ENCODE data around the gene DBP. TPM values are rescaled to one million over a fixed set of nuclear protein-coding genes. Genes with fewer than 3 reads are reported as not detected.

Gene DBP
- total RNA-seq (2022; extraction: Qiagen RNA extraction) = 1.0 to 2.9 TPM (median 2.5 TPM) in 5 replicates

GRCh38 chr19:48636859-48637448 is at the start of gene DBP:
DBP (minus strand) TSS chr19:48637379; CDS start chr19:48636994, 385 bp downstream.

GRCh38 chr19:48672994-48673393 is 35.8 kb upstream of the DBP start, which contains the start of gene NTN5:
NTN5 (minus strand) TSS chr19:48673017; CDS start chr19:48670986, 2,031 bp downstream.

GRCh38 chr19:48646001-48646721 is 9.0 kb upstream of the DBP start, which contains the start of gene CA11:
CA11 (minus strand) TSS chr19:48646187; CDS start chr19:48645632, 555 bp downstream.

GRCh38 chr19:48618916-48619691 is 18.1 kb downstream of the DBP start, which contains the start of the genes RPL18 and SPHK2:
RPL18 (minus strand) TSS chr19:48619178; CDS start chr19:48619143, 35 bp downstream.
SPHK2 (plus strand) TSS chr19:48619506; CDS start chr19:48620515, 1,009 bp downstream.

GRCh38 chr19:48614436-48615230 is 22.5 kb downstream of the DBP start, which contains the start of gene FAM83E:
FAM83E (minus strand) TSS chr19:48615076; CDS start chr19:48613372, 1,704 bp downstream.

GRCh38 chr19:48606463-48607358 is 30.5 kb downstream of the DBP start, which contains the start of gene SPACA4:
SPACA4 (plus strand) TSS chr19:48606742; CDS start chr19:48606979, 237 bp downstream.

Other genes with a start within 250 kb of the DBP start
- 356 to 429 TPM (median 400 TPM) in 5 replicates for gene KDELR1, start 245.8 kb downstream of the DBP start, total RNA-seq (2022; extraction: Qiagen RNA extraction)
- gene GRIN2D, start 243.7 kb downstream of the DBP start, total RNA-seq (2022; extraction: Qiagen RNA extraction) = 5.5 to 9.7 TPM (median 8.9 TPM) in 5 replicates
- gene GRWD1, start 191.4 kb downstream of the DBP start, total RNA-seq (2022; extraction: Qiagen RNA extraction) = 97.2 to 126 TPM (median 111 TPM) in 5 replicates
- gene KCNJ14, start 181.8 kb downstream of the DBP start, total RNA-seq (2022; extraction: Qiagen RNA extraction) = 0.77 to 2.1 TPM (median 1.1 TPM) in 5 replicates
- 55.3 to 69.3 TPM (median 62.3 TPM) in 5 replicates for gene CYTH2, start 168.0 kb downstream of the DBP start, total RNA-seq (2022; extraction: Qiagen RNA extraction)
- 2.1 to 5.4 TPM (median 4.9 TPM) in 5 replicates for gene LMTK3, start 125.5 kb downstream of the DBP start, total RNA-seq (2022; extraction: Qiagen RNA extraction)
- 14.1 to 18.6 TPM (median 16.0 TPM) in 5 replicates for gene SULT2B1, start 85.2 kb downstream of the DBP start, total RNA-seq (2022; extraction: Qiagen RNA extraction)
- not detected in 5 replicates for gene SPACA4, start 30.6 kb downstream of the DBP start, total RNA-seq (2022; extraction: Qiagen RNA extraction)
- 0.14 to 0.42 TPM (median 0.22 TPM) in 5 replicates for gene FAM83E, start 22.3 kb downstream of the DBP start, total RNA-seq (2022; extraction: Qiagen RNA extraction)
- gene RPL18, start 18.2 kb downstream of the DBP start, total RNA-seq (2022; extraction: Qiagen RNA extraction) = 3,098 to 3,568 TPM (median 3,229 TPM) in 5 replicates
- 10.0 to 16.5 TPM (median 13.6 TPM) in 5 replicates for gene SPHK2, start 17.9 kb downstream of the DBP start, total RNA-seq (2022; extraction: Qiagen RNA extraction)
- gene CA11, start 8.8 kb upstream of the DBP start, total RNA-seq (2022; extraction: Qiagen RNA extraction) = 7.9 to 13.4 TPM (median 9.7 TPM) in 5 replicates
- 0.07 to 0.19 TPM (median 0.10 TPM) in 4 of 5 replicates, not detected in the other for gene NTN5, start 35.6 kb upstream of the DBP start, total RNA-seq (2022; extraction: Qiagen RNA extraction)
- gene FUT2, start 58.6 kb upstream of the DBP start, total RNA-seq (2022; extraction: Qiagen RNA extraction) = not detected in 5 replicates
- 0.18 to 0.42 TPM (median 0.34 TPM) in 5 replicates for gene MAMSTR, start 82.3 kb upstream of the DBP start, total RNA-seq (2022; extraction: Qiagen RNA extraction)
- 0.43 to 0.82 TPM (median 0.59 TPM) in 5 replicates for gene RASIP1, start 103.2 kb upstream of the DBP start, total RNA-seq (2022; extraction: Qiagen RNA extraction)
- gene IZUMO1, start 109.5 kb upstream of the DBP start, total RNA-seq (2022; extraction: Qiagen RNA extraction) = not detected in 5 replicates
- gene FUT1, start 115.3 kb upstream of the DBP start, total RNA-seq (2022; extraction: Qiagen RNA extraction) = 0.04 to 0.10 TPM (median 0.05 TPM) in 5 replicates
- not detected in 5 replicates for gene FGF21, start 118.1 kb upstream of the DBP start, total RNA-seq (2022; extraction: Qiagen RNA extraction)
- 51.8 to 64.0 TPM (median 60.0 TPM) in 5 replicates for gene BCAT2, start 173.7 kb upstream of the DBP start, total RNA-seq (2022; extraction: Qiagen RNA extraction)
- 12.3 to 15.1 TPM (median 12.8 TPM) in 5 replicates for gene HSD17B14, start 199.1 kb upstream of the DBP start, total RNA-seq (2022; extraction: Qiagen RNA extraction)
- 1.2 to 2.0 TPM (median 1.8 TPM) in 5 replicates for gene PLEKHA4, start 231.2 kb upstream of the DBP start, total RNA-seq (2022; extraction: Qiagen RNA extraction)
- gene PPP1R15A, start 235.0 kb upstream of the DBP start, total RNA-seq (2022; extraction: Qiagen RNA extraction) = 81.6 to 126 TPM (median 104 TPM) in 5 replicates